GM18505 (cell line): ENCODE results near the gene CACFD1.
A peak's percentile ranks its signal among the peaks of the same experiment; 100 is the strongest.

Experiments
- ATAC-seq: cut with Tn5 transposase; IDR thresholded peaks from one replicate; pipeline ENCODE4 v1.9.1; 2021; ENCODE audit not compliant: unreplicated experiment
- POLR2A ChIP-seq: IDR thresholded peaks from 4 replicates; pipeline ENCODE4 v1.6.1; 2011; ENCODE audit warnings: borderline replicate concordance; ENCODE audit not compliant: insufficient read depth, insufficient read length; ENCODE audit errors: extremely low read depth

The CACFD1 gene

GRCh38 chr9:133463234-133463863, 3.6 kb downstream of the CACFD1 start:
- TF ChIP-seq POLR2A, result no peak
- ATAC-seq, result no peak

GRCh38 chr9:133463864-133464615, 4.3 kb downstream of the CACFD1 start:
- no peak for TF ChIP-seq POLR2A
- ATAC-seq, result no peak

GRCh38 chr9:133464638-133465037, 4.9 kb downstream of the CACFD1 start:
- ATAC-seq, result no peak
- no peak for TF ChIP-seq POLR2A

GRCh38 chr9:133465984-133466383, 6.2 kb downstream of the CACFD1 start:
- TF ChIP-seq POLR2A, result no peak
- no peak for ATAC-seq

GRCh38 chr9:133467101-133467500, 7.3 kb downstream of the CACFD1 start:
- TF ChIP-seq POLR2A, result no peak
- no peak for ATAC-seq

GRCh38 chr9:133468374-133468773, 8.6 kb downstream of the CACFD1 start:
- TF ChIP-seq POLR2A, result no peak
- no peak for ATAC-seq

GRCh38 chr9:133468777-133469421, 9.1 kb downstream of the CACFD1 start:
- ATAC-seq, result no peak

GRCh38 chr9:133470427-133470924, 10.7 kb downstream of the CACFD1 start:
- peak; percentile 42 for TF ChIP-seq POLR2A
- ATAC-seq, result no peak

More at GRCh38 chr9:133468777-133469421, 9.1 kb downstream of the CACFD1 start:
- peak; percentile 12 for TF ChIP-seq POLR2A

- ATAC-seq, result no peak
- TF ChIP-seq POLR2A, result no peak
Observed at GRCh38 chr9:133470988-133471387, 11.2 kb downstream of the CACFD1 start.

GRCh38 chr9:133471551-133472276, 11.9 kb downstream of the CACFD1 start:
- TF ChIP-seq POLR2A, result no peak

GRCh38 chr9:133472277-133472645, 12.5 kb downstream of the CACFD1 start:
- ATAC-seq, result no peak
- no peak for TF ChIP-seq POLR2A

More at GRCh38 chr9:133471551-133472276, 11.9 kb downstream of the CACFD1 start:
- ATAC-seq, result no peak

- no peak for TF ChIP-seq POLR2A
- no peak for ATAC-seq
Observed at GRCh38 chr9:133472753-133473378, 13.1 kb downstream of the CACFD1 start.

GRCh38 chr9:133473743-133474142, 14.0 kb downstream of the CACFD1 start:
- TF ChIP-seq POLR2A, result no peak
- ATAC-seq, result no peak
